ENCODE data around the gene TOR2A.
"Not testable (repeated sequence)": the region's sequence is repeated elsewhere in the genome, so short reads cannot be mapped to it uniquely, and the experiment has no call there.

TOR2A gene

DNA sequence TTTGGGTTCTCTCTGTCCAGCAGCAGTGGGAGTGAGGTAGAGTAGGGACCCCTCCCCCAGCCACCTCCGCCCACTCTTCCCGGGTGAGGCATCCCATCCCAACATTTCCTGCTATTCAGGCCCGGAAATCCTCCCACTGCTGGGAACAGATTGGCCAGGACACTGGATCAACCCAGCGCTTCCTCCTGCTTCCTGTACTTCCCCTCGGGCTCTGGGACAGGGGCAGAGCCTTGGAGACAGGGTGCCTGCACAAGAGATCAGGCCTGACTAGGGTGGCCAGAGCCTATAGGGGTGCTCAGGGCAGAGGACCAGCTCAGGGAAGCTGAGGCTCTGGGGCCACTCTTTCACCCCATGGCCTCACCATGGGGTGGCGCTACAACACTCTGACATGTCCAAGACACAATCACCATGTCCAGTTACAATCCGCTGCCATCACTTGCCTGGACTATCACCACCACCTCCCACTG, 28.9 kb upstream of the TOR2A start:
- peak overlapping the region; percentile 46 for H3K56ac ChIP-seq (ENCODE audit: low read length)
- no peak overlapping the region for H3K27ac ChIP-seq (ENCODE audit: low read depth, low read length)
- no peak overlapping the region for H2BK120ac ChIP-seq (ENCODE audit: low read depth, low read length)
- no peaks in the 10 kb centered on the region for H3K79me2 ChIP-seq (ENCODE audit: control insufficient read depth, insufficient read depth, low read length)
- H3K4me2 ChIP-seq (ENCODE audit: low read length) = no peak overlapping the region
- no peak overlapping the region for H3K4ac ChIP-seq (ENCODE audit: low read depth, low read length)
- no peak overlapping the region for H3K4me3 ChIP-seq (ENCODE audit: low read length)
- H3K36me3 ChIP-seq (ENCODE audit: control insufficient read depth, insufficient read depth, low read length) = no peaks in the 10 kb centered on the region
- peaks cover 2% of the 10 kb centered on the region for H3K4me1 ChIP-seq (ENCODE audit: control insufficient read depth, low read depth, low read length)
- H3K27me3 ChIP-seq (ENCODE audit: insufficient read depth, low read length, poor library complexity) = no peaks in the 10 kb centered on the region
- no peak overlapping the region for H3K9ac ChIP-seq (ENCODE audit: low read length)
- no peak overlapping the region for H2BK15ac ChIP-seq (replicated peaks; ENCODE audit: low read depth)
- peak; percentile 67 for DNase-seq
- H2AK5ac ChIP-seq (ENCODE audit: low read length) = no peak overlapping the region
- WGBS (ENCODE audit: extremely low coverage, insufficient coverage, low lambda C conversion rate) = no CpG with 5 or more reads among the region's 7 CpGs
- H4K8ac ChIP-seq (ENCODE audit: low read depth, low read length) = no peak overlapping the region
- no peak overlapping the region for H3K18ac ChIP-seq (ENCODE audit: low read length)
- H2BK5ac ChIP-seq (ENCODE audit: low read length) = no peak overlapping the region
- no peaks in the 10 kb centered on the region for H3K79me1 ChIP-seq (ENCODE audit: low read length)
- no peak overlapping the region for H3K23ac ChIP-seq (ENCODE audit: low read length)
- H4K5ac ChIP-seq (ENCODE audit: low read length) = no peak overlapping the region

DNA sequence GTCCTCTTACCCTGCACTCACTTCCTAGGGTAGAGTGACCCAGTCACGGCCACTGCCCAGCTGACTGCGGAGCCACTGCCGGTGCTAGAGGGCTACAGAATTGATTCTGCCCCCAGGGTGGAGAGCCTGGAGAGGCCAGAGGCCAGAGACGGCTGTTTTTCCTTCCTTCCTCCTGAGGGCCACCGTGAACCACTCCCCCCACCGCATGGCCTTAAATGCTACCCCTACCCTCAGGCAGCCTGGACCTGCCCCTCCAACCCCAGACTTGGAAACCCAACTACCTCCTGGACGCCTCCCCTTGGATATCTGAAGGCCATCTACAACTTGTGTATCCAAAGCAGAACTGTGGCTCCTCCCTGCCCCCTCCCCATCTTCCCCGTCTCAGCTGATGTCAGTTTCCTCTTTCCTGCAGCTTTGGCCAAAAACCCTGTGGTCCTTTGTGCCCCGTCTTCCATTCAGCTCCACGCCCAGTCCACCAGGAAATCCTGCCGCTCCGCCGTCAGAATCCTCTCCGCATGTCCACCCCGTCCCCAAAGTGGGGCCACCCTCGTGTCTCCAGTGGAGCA, 27.1 kb upstream of the TOR2A start:
- no peak overlapping the region for H4K8ac ChIP-seq (ENCODE audit: low read depth, low read length)
- H3K4ac ChIP-seq (ENCODE audit: low read depth, low read length) = no peak overlapping the region
- H3K56ac ChIP-seq (ENCODE audit: low read length) = peak overlapping the region; percentile 65
- H3K4me2 ChIP-seq (ENCODE audit: low read length) = no peak overlapping the region
- H3K18ac ChIP-seq (ENCODE audit: low read length) = peak overlapping the region; percentile 9
- no peaks in the 10 kb centered on the region for H3K79me1 ChIP-seq (ENCODE audit: low read length)
- no peak overlapping the region for H3K27ac ChIP-seq (ENCODE audit: low read depth, low read length)
- no peak overlapping the region for H2BK120ac ChIP-seq (ENCODE audit: low read depth, low read length)
- H4K5ac ChIP-seq (ENCODE audit: low read length) = no peak overlapping the region
- H3K79me2 ChIP-seq (ENCODE audit: control insufficient read depth, insufficient read depth, low read length) = no peaks in the 10 kb centered on the region
- H2BK5ac ChIP-seq (ENCODE audit: low read length) = no peak overlapping the region
- no peak overlapping the region for H3K23ac ChIP-seq (ENCODE audit: low read length)
- no peaks in the 10 kb centered on the region for H3K36me3 ChIP-seq (ENCODE audit: control insufficient read depth, insufficient read depth, low read length)
- H3K27me3 ChIP-seq (ENCODE audit: insufficient read depth, low read length, poor library complexity) = no peaks in the 10 kb centered on the region
- H3K4me1 ChIP-seq (ENCODE audit: control insufficient read depth, low read depth, low read length) = peaks cover 2% of the 10 kb centered on the region
- no peak overlapping the region for H2BK15ac ChIP-seq (replicated peaks; ENCODE audit: low read depth)
- DNase-seq = peak; percentile 50
- no peak overlapping the region for H2AK5ac ChIP-seq (ENCODE audit: low read length)
- no peak overlapping the region for H3K9ac ChIP-seq (ENCODE audit: low read length)
- no peak overlapping the region for H3K4me3 ChIP-seq (ENCODE audit: low read length)
- no CpG with 5 or more reads among the region's 16 CpGs for WGBS (ENCODE audit: extremely low coverage, insufficient coverage, low lambda C conversion rate)

DNA sequence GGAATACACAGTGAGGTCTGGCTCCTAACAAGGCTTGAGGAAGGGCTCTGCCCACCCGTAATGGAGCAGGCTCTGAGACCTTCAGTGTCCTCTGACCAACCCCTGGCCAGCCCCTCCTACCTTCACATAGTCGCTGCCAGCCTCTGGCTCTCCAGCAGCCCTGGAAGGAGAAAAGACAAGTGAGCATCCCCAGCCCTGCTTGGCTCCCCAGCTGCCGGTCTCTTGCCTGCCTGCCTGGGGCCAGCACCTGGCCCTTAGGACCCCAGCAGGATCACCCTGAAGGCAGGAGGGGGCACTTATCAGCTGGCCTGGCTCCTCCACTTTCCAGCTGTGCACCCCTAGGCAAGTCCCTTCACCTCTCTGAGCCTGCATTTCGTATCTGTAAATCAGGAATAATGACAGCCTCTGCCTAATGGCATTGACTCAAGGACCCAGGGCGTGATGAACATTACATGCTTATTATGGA, 26.4 kb upstream of the TOR2A start:
- Histone ChIP-seq H3K79me1 (ENCODE audit: low read length) (no peaks in the 10 kb centered on the region), H3K79me2 (ENCODE audit: control insufficient read depth, insufficient read depth, low read length) (no peaks in the 10 kb centered on the region), H3K9ac (ENCODE audit: low read length) (no peak overlapping the region), H3K4me2 (ENCODE audit: low read length) (no peak overlapping the region), H2BK120ac (ENCODE audit: low read depth, low read length) (no peak overlapping the region), H2BK15ac (replicated peaks; ENCODE audit: low read depth) (no peak overlapping the region), H3K23ac (ENCODE audit: low read length) (no peak overlapping the region), H2AK5ac (ENCODE audit: low read length) (no peak overlapping the region), H2BK5ac (ENCODE audit: low read length) (no peak overlapping the region), H3K56ac (ENCODE audit: low read length) (no peak overlapping the region), H3K4me1 (ENCODE audit: control insufficient read depth, low read depth, low read length) (peaks cover 2% of the 10 kb centered on the region), H3K4me3 (ENCODE audit: low read length) (no peak overlapping the region), H3K18ac (ENCODE audit: low read length) (no peak overlapping the region), H3K36me3 (ENCODE audit: control insufficient read depth, insufficient read depth, low read length) (no peaks in the 10 kb centered on the region), H3K4ac (ENCODE audit: low read depth, low read length) (no peak overlapping the region), H3K27ac (ENCODE audit: low read depth, low read length) (no peak overlapping the region), H4K5ac (ENCODE audit: low read length) (no peak overlapping the region), H3K27me3 (ENCODE audit: insufficient read depth, low read length, poor library complexity) (no peaks in the 10 kb centered on the region), H4K8ac (ENCODE audit: low read depth, low read length) (no peak overlapping the region)
- DNase-seq = peak; percentile 54
- no CpG with 5 or more reads among the region's 5 CpGs for WGBS (ENCODE audit: extremely low coverage, insufficient coverage, low lambda C conversion rate)

DNA sequence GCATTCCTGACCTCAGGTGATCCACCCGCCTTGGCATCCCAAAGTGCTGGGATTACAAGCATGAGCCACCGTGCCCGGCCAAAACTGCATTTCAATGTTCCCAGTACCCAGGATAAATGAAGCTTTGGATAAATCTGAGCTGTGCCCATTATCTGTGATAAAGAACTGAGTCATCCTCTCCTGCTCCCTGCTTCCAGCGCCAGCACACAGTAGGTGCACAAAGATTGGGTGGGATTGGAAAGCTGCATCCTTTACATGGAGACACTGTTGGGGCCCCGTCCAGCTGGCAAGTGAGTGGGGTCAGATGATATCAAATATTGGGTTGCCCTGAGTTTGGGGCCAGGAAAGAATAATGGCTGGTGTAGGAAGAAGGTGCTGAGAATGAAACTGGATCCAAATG, 26.0 kb upstream of the TOR2A start:
- Histone ChIP-seq H3K79me1 (ENCODE audit: low read length) (no peaks in the 10 kb centered on the region), H2BK5ac (ENCODE audit: low read length) (no peak overlapping the region)

DNA sequence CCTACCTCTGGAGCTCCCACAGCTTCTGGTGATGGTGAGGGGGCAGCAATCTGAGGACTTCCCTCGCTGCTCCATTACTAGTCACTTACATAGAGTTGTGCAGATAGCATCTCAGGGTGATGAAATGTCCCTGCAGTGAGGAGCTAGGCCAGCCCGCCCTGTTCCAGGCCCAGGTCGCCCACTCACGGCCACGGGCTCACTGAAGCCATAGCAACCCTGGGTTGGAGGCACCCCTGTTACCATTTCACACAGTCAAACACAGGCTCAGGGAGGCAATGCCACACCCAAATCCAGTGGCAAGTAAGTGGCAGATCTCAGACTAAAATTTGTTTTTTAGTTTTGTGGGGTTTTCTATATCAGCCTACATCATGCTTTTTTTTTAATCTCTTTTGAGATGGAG, 23.7 kb upstream of the TOR2A start:
- Histone ChIP-seq H2AK5ac (ENCODE audit: low read length) (no peak overlapping the region), H3K4me3 (ENCODE audit: low read length) (no peak overlapping the region), H3K27me3 (ENCODE audit: insufficient read depth, low read length, poor library complexity) (peaks cover 3% of the 10 kb centered on the region), H3K18ac (ENCODE audit: low read length) (no peak overlapping the region), H3K79me2 (ENCODE audit: control insufficient read depth, insufficient read depth, low read length) (no peaks in the 10 kb centered on the region), H2BK5ac (ENCODE audit: low read length) (no peak overlapping the region), H3K4me2 (ENCODE audit: low read length) (no peak overlapping the region), H2BK120ac (ENCODE audit: low read depth, low read length) (no peak overlapping the region), H3K56ac (ENCODE audit: low read length) (no peak overlapping the region), H3K23ac (ENCODE audit: low read length) (no peak overlapping the region), H3K4me1 (ENCODE audit: control insufficient read depth, low read depth, low read length) (peaks cover 2% of the 10 kb centered on the region), H4K8ac (ENCODE audit: low read depth, low read length) (no peak overlapping the region), H3K4ac (ENCODE audit: low read depth, low read length) (no peak overlapping the region), H4K5ac (ENCODE audit: low read length) (no peak overlapping the region), H3K79me1 (ENCODE audit: low read length) (no peaks in the 10 kb centered on the region), H3K9ac (ENCODE audit: low read length) (no peak overlapping the region), H3K27ac (ENCODE audit: low read depth, low read length) (no peak overlapping the region), H3K36me3 (ENCODE audit: control insufficient read depth, insufficient read depth, low read length) (no peaks in the 10 kb centered on the region), H2BK15ac (replicated peaks; ENCODE audit: low read depth) (no peak overlapping the region)
- no peak for DNase-seq
- no CpG with 5 or more reads among the region's 5 CpGs for WGBS (ENCODE audit: extremely low coverage, insufficient coverage, low lambda C conversion rate)

More for the DNA sequence above, 26.0 kb upstream of the TOR2A start:
- Histone ChIP-seq H2AK5ac (ENCODE audit: low read length) (no peak overlapping the region), H3K4me1 (ENCODE audit: control insufficient read depth, low read depth, low read length) (peaks cover 2% of the 10 kb centered on the region), H4K8ac (ENCODE audit: low read depth, low read length) (no peak overlapping the region), H2BK15ac (replicated peaks; ENCODE audit: low read depth) (no peak overlapping the region), H3K4me3 (ENCODE audit: low read length) (no peak overlapping the region), H3K23ac (ENCODE audit: low read length) (no peak overlapping the region), H3K36me3 (ENCODE audit: control insufficient read depth, insufficient read depth, low read length) (no peaks in the 10 kb centered on the region), H4K5ac (ENCODE audit: low read length) (no peak overlapping the region), H3K4ac (ENCODE audit: low read depth, low read length) (no peak overlapping the region), H2BK120ac (ENCODE audit: low read depth, low read length) (no peak overlapping the region), H3K27ac (ENCODE audit: low read depth, low read length) (no peak overlapping the region), H3K27me3 (ENCODE audit: insufficient read depth, low read length, poor library complexity) (no peaks in the 10 kb centered on the region), H3K56ac (ENCODE audit: low read length) (no peak overlapping the region), H3K9ac (ENCODE audit: low read length) (no peak overlapping the region), H3K18ac (ENCODE audit: low read length) (no peak overlapping the region), H3K4me2 (ENCODE audit: low read length) (no peak overlapping the region), H3K79me2 (ENCODE audit: control insufficient read depth, insufficient read depth, low read length) (no peaks in the 10 kb centered on the region)
- no CpG with 5 or more reads among the region's 5 CpGs for WGBS (ENCODE audit: extremely low coverage, insufficient coverage, low lambda C conversion rate)
- no peak for DNase-seq

DNA sequence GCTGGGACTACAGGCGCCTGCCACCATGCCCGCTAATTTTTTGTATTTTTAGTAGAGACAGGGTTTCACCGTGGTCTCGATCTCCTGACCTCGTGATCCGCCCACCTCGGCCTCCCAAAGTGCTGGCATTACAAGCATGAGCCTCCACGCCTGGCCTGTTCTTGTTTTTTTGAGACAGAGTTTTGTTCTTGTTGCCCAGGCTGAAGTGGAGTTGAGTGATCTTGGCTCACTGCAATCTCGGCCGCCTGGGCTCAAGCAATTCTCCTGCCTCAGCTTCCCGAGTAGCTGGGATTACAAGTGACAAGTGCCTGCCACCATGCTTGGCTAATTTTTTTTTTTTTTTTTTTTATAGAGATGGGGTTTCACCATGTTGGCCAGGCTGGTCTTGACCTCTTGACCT, 21.7 kb upstream of the TOR2A start:
- not testable (repeated sequence) for H2AK5ac ChIP-seq (ENCODE audit: low read length); H3K4me2 ChIP-seq (ENCODE audit: low read length); H2BK15ac ChIP-seq (replicated peaks; ENCODE audit: low read depth); H3K18ac ChIP-seq (ENCODE audit: low read length); H3K79me2 ChIP-seq (ENCODE audit: control insufficient read depth, insufficient read depth, low read length); H3K79me1 ChIP-seq (ENCODE audit: low read length); H3K56ac ChIP-seq (ENCODE audit: low read length); H4K5ac ChIP-seq (ENCODE audit: low read length); H2BK5ac ChIP-seq (ENCODE audit: low read length); H3K27ac ChIP-seq (ENCODE audit: low read depth, low read length); H3K23ac ChIP-seq (ENCODE audit: low read length); H3K4me1 ChIP-seq (ENCODE audit: control insufficient read depth, low read depth, low read length); DNase-seq; H3K9ac ChIP-seq (ENCODE audit: low read length); H3K4ac ChIP-seq (ENCODE audit: low read depth, low read length); H4K8ac ChIP-seq (ENCODE audit: low read depth, low read length); H3K27me3 ChIP-seq (ENCODE audit: insufficient read depth, low read length, poor library complexity); H3K36me3 ChIP-seq (ENCODE audit: control insufficient read depth, insufficient read depth, low read length); H3K4me3 ChIP-seq (ENCODE audit: low read length); H2BK120ac ChIP-seq (ENCODE audit: low read depth, low read length)
- no CpG with 5 or more reads among the region's 11 CpGs for WGBS (ENCODE audit: extremely low coverage, insufficient coverage, low lambda C conversion rate)
